ENCODE measurements around the gene TIGD6.
A peak's percentile ranks its signal among the peaks of the same experiment; 100 is the strongest.

Gene TIGD6

GRCh38 chr5:150015415-150015814 lies 15.0 kb upstream of the TIGD6 start:
- Histone ChIP-seq H3K36me3 (ENCODE audit: insufficient read depth, low read length) (peaks cover 59% of the 10 kb centered on the region), H3K9me3 (ENCODE audit: low read length) (no peaks in the 10 kb centered on the region)

GRCh38 chr5:150014456-150014855 lies 14.0 kb upstream of the TIGD6 start:
- H3K36me3 ChIP-seq (ENCODE audit: insufficient read depth, low read length) = peaks cover 59% of the 10 kb centered on the region
- no peaks in the 10 kb centered on the region for H3K27me3 ChIP-seq (ENCODE audit: control insufficient read depth in 1 of 2, insufficient read depth in 2 of 2, low read length in 2 of 2)
- no peak overlapping the region for H3K9ac ChIP-seq (ENCODE audit: low read length)
- no peaks in the 10 kb centered on the region for H3K4me1 ChIP-seq (ENCODE audit: insufficient read depth, low read length)
- H3K9me3 ChIP-seq (ENCODE audit: low read length) = no peaks in the 10 kb centered on the region
- no peak overlapping the region for H3K4me3 ChIP-seq (ENCODE audit: low read depth in 1 of 2, low read length in 2 of 2)
- no peak overlapping the region for H3K27ac ChIP-seq (ENCODE audit: low read depth, low read length)

More at GRCh38 chr5:150015415-150015814, 15.0 kb upstream of the TIGD6 start:
- no peak overlapping the region for H3K27ac ChIP-seq (ENCODE audit: low read depth, low read length)
- H3K27me3 ChIP-seq (ENCODE audit: control insufficient read depth in 1 of 2, insufficient read depth in 2 of 2, low read length in 2 of 2) = no peaks in the 10 kb centered on the region
- H3K9ac ChIP-seq (ENCODE audit: low read length) = no peak overlapping the region
- H3K4me1 ChIP-seq (ENCODE audit: insufficient read depth, low read length) = no peaks in the 10 kb centered on the region
- no peak overlapping the region for H3K4me3 ChIP-seq (ENCODE audit: low read depth in 1 of 2, low read length in 2 of 2)

- H3K27ac ChIP-seq (ENCODE audit: low read depth, low read length) = no peak overlapping the region
- no peaks in the 10 kb centered on the region for H3K4me1 ChIP-seq (ENCODE audit: insufficient read depth, low read length)
- no peak overlapping the region for H3K9ac ChIP-seq (ENCODE audit: low read length)
- H3K36me3 ChIP-seq (ENCODE audit: insufficient read depth, low read length) = peaks cover 55% of the 10 kb centered on the region
- no peaks in the 10 kb centered on the region for H3K27me3 ChIP-seq (ENCODE audit: control insufficient read depth in 1 of 2, insufficient read depth in 2 of 2, low read length in 2 of 2)
- no peaks in the 10 kb centered on the region for H3K9me3 ChIP-seq (ENCODE audit: low read length)
- no peak overlapping the region for H3K4me3 ChIP-seq (ENCODE audit: low read depth in 1 of 2, low read length in 2 of 2)
Measured at GRCh38 chr5:150013931-150014330, 13.5 kb upstream of the TIGD6 start.

- H3K36me3 ChIP-seq (ENCODE audit: insufficient read depth, low read length) = peaks cover 61% of the 10 kb centered on the region
- H3K9ac ChIP-seq (ENCODE audit: low read length) = no peak overlapping the region
- no peak overlapping the region for H3K27ac ChIP-seq (ENCODE audit: low read depth, low read length)
- H3K4me1 ChIP-seq (ENCODE audit: insufficient read depth, low read length) = no peaks in the 10 kb centered on the region
- no peak overlapping the region for H3K4me3 ChIP-seq (ENCODE audit: low read depth in 1 of 2, low read length in 2 of 2)
- no peaks in the 10 kb centered on the region for H3K27me3 ChIP-seq (ENCODE audit: control insufficient read depth in 1 of 2, insufficient read depth in 2 of 2, low read length in 2 of 2)
- no peaks in the 10 kb centered on the region for H3K9me3 ChIP-seq (ENCODE audit: low read length)
Measured at GRCh38 chr5:150009671-150010387, 9.4 kb upstream of the TIGD6 start.

- Histone ChIP-seq H3K36me3 (ENCODE audit: insufficient read depth, low read length) (peaks cover 50% of the 10 kb centered on the region), H3K4me1 (ENCODE audit: insufficient read depth, low read length) (peaks cover 9% of the 10 kb centered on the region), H3K9me3 (ENCODE audit: low read length) (no peaks in the 10 kb centered on the region), H3K4me3 (ENCODE audit: low read depth in 1 of 2, low read length in 2 of 2) (no peak overlapping the region), H3K9ac (ENCODE audit: low read length) (no peak overlapping the region), H3K27me3 (ENCODE audit: control insufficient read depth in 1 of 2, insufficient read depth in 2 of 2, low read length in 2 of 2) (no peaks in the 10 kb centered on the region), H3K27ac (ENCODE audit: low read depth, low read length) (no peak overlapping the region)
Measured at GRCh38 chr5:150007050-150007449, 6.6 kb upstream of the TIGD6 start.

- no peak overlapping the region for H3K27ac ChIP-seq (ENCODE audit: low read depth, low read length)
- H3K9me3 ChIP-seq (ENCODE audit: low read length) = no peaks in the 10 kb centered on the region
- H3K36me3 ChIP-seq (ENCODE audit: insufficient read depth, low read length) = peaks cover 50% of the 10 kb centered on the region
- H3K27me3 ChIP-seq (ENCODE audit: control insufficient read depth in 1 of 2, insufficient read depth in 2 of 2, low read length in 2 of 2) = no peaks in the 10 kb centered on the region
- H3K4me3 ChIP-seq (ENCODE audit: low read depth in 1 of 2, low read length in 2 of 2) = no peak overlapping the region
- no peak overlapping the region for H3K9ac ChIP-seq (ENCODE audit: low read length)
- H3K4me1 ChIP-seq (ENCODE audit: insufficient read depth, low read length) = peaks cover 16% of the 10 kb centered on the region
Measured at GRCh38 chr5:150006318-150006717, 5.9 kb upstream of the TIGD6 start.

GRCh38 chr5:150001660-150002486 lies 1.4 kb upstream of the TIGD6 start:
- H3K9me3 ChIP-seq (ENCODE audit: low read length) = no peaks in the 10 kb centered on the region

GRCh38 chr5:150000990-150001659 lies 671 bp upstream of the TIGD6 start:
- peaks cover 14% of the 10 kb centered on the region for H3K36me3 ChIP-seq (ENCODE audit: insufficient read depth, low read length)
- H3K4me1 ChIP-seq (ENCODE audit: insufficient read depth, low read length) = peaks cover 30% of the 10 kb centered on the region
- peak overlapping the region; percentile 92 for H3K9ac ChIP-seq (ENCODE audit: low read length)
- peak overlapping the region; percentile 92 for H3K27ac ChIP-seq (ENCODE audit: low read depth, low read length)
- H3K9me3 ChIP-seq (ENCODE audit: low read length) = no peaks in the 10 kb centered on the region
- no peaks in the 10 kb centered on the region for H3K27me3 ChIP-seq (ENCODE audit: control insufficient read depth in 1 of 2, insufficient read depth in 2 of 2, low read length in 2 of 2)
- peak overlapping the region; percentile 92 to 96 for H3K4me3 ChIP-seq (ENCODE audit: low read depth in 1 of 2, low read length in 2 of 2)

More at GRCh38 chr5:150001660-150002486, 1.4 kb upstream of the TIGD6 start:
- H3K36me3 ChIP-seq (ENCODE audit: insufficient read depth, low read length) = peaks cover 21% of the 10 kb centered on the region
- H3K4me3 ChIP-seq (ENCODE audit: low read depth in 1 of 2, low read length in 2 of 2) = peak overlapping the region; percentile 92 to 96
- H3K9ac ChIP-seq (ENCODE audit: low read length) = peak overlapping the region; percentile 92
- H3K4me1 ChIP-seq (ENCODE audit: insufficient read depth, low read length) = peaks cover 30% of the 10 kb centered on the region
- peak overlapping the region; percentile 92 for H3K27ac ChIP-seq (ENCODE audit: low read depth, low read length)
- H3K27me3 ChIP-seq (ENCODE audit: control insufficient read depth in 1 of 2, insufficient read depth in 2 of 2, low read length in 2 of 2) = no peaks in the 10 kb centered on the region

- Histone ChIP-seq H3K4me1 (ENCODE audit: insufficient read depth, low read length) (peaks cover 30% of the 10 kb centered on the region), H3K9me3 (ENCODE audit: low read length) (no peaks in the 10 kb centered on the region), H3K4me3 (ENCODE audit: low read depth in 1 of 2, low read length in 2 of 2) (peak overlapping the region; percentile 92 to 96), H3K27ac (ENCODE audit: low read depth, low read length) (peak overlapping the region; percentile 92), H3K27me3 (ENCODE audit: control insufficient read depth in 1 of 2, insufficient read depth in 2 of 2, low read length in 2 of 2) (no peaks in the 10 kb centered on the region), H3K36me3 (ENCODE audit: insufficient read depth, low read length) (peaks cover 18% of the 10 kb centered on the region), H3K9ac (ENCODE audit: low read length) (peak overlapping the region; percentile 92)
Measured at GRCh38 chr5:149999866-150000255, 593 bp downstream of the TIGD6 start.

GRCh38 chr5:149999359-149999758 lies 1.1 kb downstream of the TIGD6 start:
- peak overlapping the region; percentile 92 for H3K9ac ChIP-seq (ENCODE audit: low read length)
- no peaks in the 10 kb centered on the region for H3K27me3 ChIP-seq (ENCODE audit: control insufficient read depth in 1 of 2, insufficient read depth in 2 of 2, low read length in 2 of 2)
- no peak overlapping the region for H3K27ac ChIP-seq (ENCODE audit: low read depth, low read length)
- H3K4me3 ChIP-seq (ENCODE audit: low read depth in 1 of 2, low read length in 2 of 2) = peak overlapping the region; percentile 92 to 96
- H3K9me3 ChIP-seq (ENCODE audit: low read length) = no peaks in the 10 kb centered on the region
- H3K36me3 ChIP-seq (ENCODE audit: insufficient read depth, low read length) = peaks cover 18% of the 10 kb centered on the region
- H3K4me1 ChIP-seq (ENCODE audit: insufficient read depth, low read length) = peaks cover 30% of the 10 kb centered on the region

GRCh38 chr5:149998281-149998680 lies 2.2 kb downstream of the TIGD6 start:
- no peaks in the 10 kb centered on the region for H3K9me3 ChIP-seq (ENCODE audit: low read length)
- H3K27me3 ChIP-seq (ENCODE audit: control insufficient read depth in 1 of 2, insufficient read depth in 2 of 2, low read length in 2 of 2) = no peaks in the 10 kb centered on the region
- no peak overlapping the region for H3K27ac ChIP-seq (ENCODE audit: low read depth, low read length)
- H3K36me3 ChIP-seq (ENCODE audit: insufficient read depth, low read length) = peaks cover 18% of the 10 kb centered on the region
- H3K9ac ChIP-seq (ENCODE audit: low read length) = no peak overlapping the region
- no peak overlapping the region for H3K4me3 ChIP-seq (ENCODE audit: low read depth in 1 of 2, low read length in 2 of 2)
- peaks cover 30% of the 10 kb centered on the region for H3K4me1 ChIP-seq (ENCODE audit: insufficient read depth, low read length)

All from muscle layer of colon (tissue), 2 donors.